Lower leg skin (tissue), 3 donors: Measurements from ENCODE around the gene ANKRD39.

Experiments used
- CTCF ChIP-seq, 3 donors: fragments of 450-650 bp; IDR thresholded peaks; one replicate each; pipeline ENCODE4 v1.5.1; 2016; ENCODE audit warnings: antibody characterized with exemption in 3 of 3, mild to moderate bottlenecking in 3 of 3, moderate library complexity in 2 of 3
- POLR2A ChIP-seq, 2 donors: fragments of 450-650 bp; IDR thresholded peaks; one replicate each; pipeline ENCODE4 v1.6.1; 2016 to 2017; ENCODE audit warnings: antibody characterized with exemption in 2 of 2, mild to moderate bottlenecking in 1 of 2, moderate library complexity in 1 of 2

- TF ChIP-seq CTCF (IDR thresholded peaks at IDR 0.05): no peak
- TF ChIP-seq POLR2A (IDR thresholded peaks at IDR 0.05): no peak
These were observed 47.6 kb downstream of the ANKRD39 start for GRCh38 chr2:96809951-96810782.
